Astrocyte (in vitro differentiated cells and primary cell): Measurements from ENCODE around the gene EPC2.

Source experiments
- CTCF ChIP-seq: IDR thresholded peaks from 2 replicates; pipeline ENCODE4 v1.5.1; 2011; ENCODE audit warnings: low read depth, mild to moderate bottlenecking, inconsistent platforms, low read length, moderate library complexity; ENCODE audit not compliant: insufficient read depth
- EZH2 ChIP-seq: IDR thresholded peaks from 2 replicates; pipeline ENCODE4 v1.6.1; 2012; ENCODE audit warnings: mild to moderate bottlenecking, low read length, inconsistent platforms; ENCODE audit not compliant: insufficient read depth

GRCh38 chr2:148726228-148726627 lies 81.7 kb downstream of the EPC2 start:
- TF ChIP-seq EZH2 = no peak
- TF ChIP-seq CTCF = no peak
